Measurements from ENCODE around the gene ASB16. TPM values are rescaled to one million over a fixed set of nuclear protein-coding genes. Genes with fewer than 3 reads are reported as not detected.
A peak's percentile ranks its signal among the peaks of the same experiment; 100 is the strongest.
"Not testable (repeated sequence)": the region's sequence is repeated elsewhere in the genome, so short reads cannot be mapped to it uniquely, and the experiment has no call there.

Gene ASB16
- total RNA-seq, 5 donors from 2014 or later (not counting 1 experiment from before 2014, with no cell fraction given): 0.15 TPM; not detected in 4

GRCh38 chr17:44123356-44124117 is 47.0 kb upstream of the ASB16 start, which contains the start of gene HDAC5:
Gene HDAC5, minus strand, starts transcription at chr17:44123641. Its CDS starts 6,126 bp downstream, at chr17:44117515.
- H3K4me3 Mint-ChIP-seq: peak within 1 kb of the TSS; percentile 83 to 94 (median 87)
- POLR2A ChIA-PET: interaction anchor here (0.6 kb wide), 3 partner anchors 23 to 591 kb away, joined by 3 to 10 read pairs (median 3); no protein-coding TSS in a partner anchor

GRCh38 chr17:44124118-44124438 is 46.4 kb upstream of the ASB16 start:
- ChIA-PET POLR2A (interaction anchor here in 1 of 2 donors (0.6 kb wide), 1 partner anchor 57 kb away, joined by 3 read pairs; no protein-coding TSS in a partner anchor), CTCF (interaction anchor here (0.6 to 1.3 kb wide), 8 partner anchors 17 to 203 kb away, joined by 3 to 12 read pairs (median 4); partner anchors contain the start of gene TMUB2 (in 1 of the 2))
- H3K27me3 ChIP-seq (replicated peaks in 1 of 2; ENCODE audit: control insufficient read depth in 2 of 2, extremely low read depth in 1 of 2, insufficient read depth in 2 of 2, low read length in 1 of 2): no peaks in the 10 kb centered on the region
- H3K4me3 ChIP-seq (ENCODE audit: control insufficient read depth in 1 of 2, extremely low read depth in 1 of 2, low read length in 1 of 2): peak overlapping the region; percentile 78 to 95
- peaks cover 39 to 42% (median 41%) of the 10 kb centered on the region in 3 donors for H3K4me1 Mint-ChIP-seq
- no peaks in the 10 kb centered on the region for H3K36me3 Mint-ChIP-seq
- H3K36me3 ChIP-seq (ENCODE audit: control insufficient read depth in 2 of 2, extremely low read depth in 1 of 2, insufficient read depth in 1 of 2, low read length in 1 of 2): no peaks in the 10 kb centered on the region
- 5% methylated on average over 6 of the region's 8 CpGs for WGBS (ENCODE audit: insufficient coverage)
- H3K4me3 Mint-ChIP-seq: peak overlapping the region; percentile 83 to 94 (median 86)
- peak overlapping the region; percentile 82 for H3K27ac ChIP-seq (ENCODE audit: low read length)
- peak overlapping the region; percentile 91 to 96 for H3K27ac Mint-ChIP-seq
- DNase-seq (no peak), ATAC-seq (replicated peaks in 1 of 4) (no peak)
- H3K9me3 ChIP-seq: no peaks in the 10 kb centered on the region
- H3K9me3 Mint-ChIP-seq: no peaks in the 10 kb centered on the region
- H3K27me3 Mint-ChIP-seq: no peaks in the 10 kb centered on the region
- peaks cover 16 to 44% of the 10 kb centered on the region in 2 experiments for H3K4me1 ChIP-seq (ENCODE audit: control insufficient read depth in 1 of 2, extremely low read depth in 1 of 2, insufficient read depth in 2 of 2, low read length in 2 of 2)

More at GRCh38 chr17:44123356-44124117, 47.0 kb upstream of the ASB16 start, which contains the start of gene HDAC5:
- CTCF ChIA-PET: interaction anchor here (0.5 to 1.3 kb wide), 13 partner anchors 9 to 262 kb away, joined by 3 to 12 read pairs (median 4); partner anchors contain the start of gene TMUB2 (in 1 of the 2)
- DNase-seq (peak; percentile 92 to 98 (median 96)), ATAC-seq (replicated peaks in 1 of 4) (peak; percentile 93 to 98 (median 94))
- peaks cover 43 to 47% (median 46%) of the 10 kb centered on the region in 3 donors for H3K4me1 Mint-ChIP-seq
- WGBS (ENCODE audit: insufficient coverage): under 1% methylated on average over 38 of the region's 78 CpGs
- H3K36me3 Mint-ChIP-seq: no peaks in the 10 kb centered on the region
- H3K27ac Mint-ChIP-seq: peak within 1 kb of the TSS; percentile 91 to 96
- no peaks in the 10 kb centered on the region for H3K9me3 ChIP-seq
- H3K4me3 ChIP-seq (ENCODE audit: control insufficient read depth in 1 of 2, extremely low read depth in 1 of 2, low read length in 1 of 2): peak within 1 kb of the TSS; percentile 91 to 95
- peak within 1 kb of the TSS; percentile 82 for H3K27ac ChIP-seq (ENCODE audit: low read length)
- no peaks in the 10 kb centered on the region for H3K9me3 Mint-ChIP-seq
- no peaks in the 10 kb centered on the region for H3K36me3 ChIP-seq (ENCODE audit: control insufficient read depth in 2 of 2, extremely low read depth in 1 of 2, insufficient read depth in 1 of 2, low read length in 1 of 2)
- H3K27me3 ChIP-seq (replicated peaks in 1 of 2; ENCODE audit: control insufficient read depth in 2 of 2, extremely low read depth in 1 of 2, insufficient read depth in 2 of 2, low read length in 1 of 2): no peaks in the 10 kb centered on the region
- peaks cover 16 to 44% of the 10 kb centered on the region in 2 experiments for H3K4me1 ChIP-seq (ENCODE audit: control insufficient read depth in 1 of 2, extremely low read depth in 1 of 2, insufficient read depth in 2 of 2, low read length in 2 of 2)
- no peaks in the 10 kb centered on the region for H3K27me3 Mint-ChIP-seq

GRCh38 chr17:44128383-44128782 is 42.1 kb upstream of the ASB16 start:
- no peaks in the 10 kb centered on the region for H3K9me3 ChIP-seq
- H3K36me3 ChIP-seq (ENCODE audit: control insufficient read depth in 2 of 2, extremely low read depth in 1 of 2, insufficient read depth in 1 of 2, low read length in 1 of 2): no peaks in the 10 kb centered on the region
- no peak for DNase-seq
- no peak overlapping the region for H3K4me3 ChIP-seq (ENCODE audit: control insufficient read depth in 1 of 2, extremely low read depth in 1 of 2, low read length in 1 of 2)
- Mint-ChIP-seq H3K27ac (no peak overlapping the region), H3K36me3 (no peaks in the 10 kb centered on the region), H3K9me3 (no peaks in the 10 kb centered on the region), H3K4me1 (peaks cover 7 to 10% (median 8%) of the 10 kb centered on the region in 3 donors), H3K27me3 (no peaks in the 10 kb centered on the region), H3K4me3 (no peak overlapping the region)
- POLR2A ChIA-PET: interaction anchor here (0.6 kb wide), 2 partner anchors 11 to 170 kb away, joined by 3 to 5 read pairs; no protein-coding TSS in a partner anchor
- peaks cover 4 to 11% of the 10 kb centered on the region in 2 experiments for H3K4me1 ChIP-seq (ENCODE audit: control insufficient read depth in 1 of 2, extremely low read depth in 1 of 2, insufficient read depth in 2 of 2, low read length in 2 of 2)
- no peak for ATAC-seq (replicated peaks in 1 of 4)
- no peak overlapping the region for H3K27ac ChIP-seq (ENCODE audit: low read length)
- WGBS (ENCODE audit: insufficient coverage): 83% methylated on average over 3 of the region's 7 CpGs
- no peaks in the 10 kb centered on the region for H3K27me3 ChIP-seq (replicated peaks in 1 of 2; ENCODE audit: control insufficient read depth in 2 of 2, extremely low read depth in 1 of 2, insufficient read depth in 2 of 2, low read length in 1 of 2)
- CTCF ChIA-PET: interaction anchor here in 1 of 2 donors (0.7 kb wide), 1 partner anchor 220 kb away, joined by 3 read pairs; no protein-coding TSS in a partner anchor

GRCh38 chr17:44130693-44131349 is 39.7 kb upstream of the ASB16 start:
- DNase-seq (no peak), ATAC-seq (replicated peaks in 1 of 4) (no peak)
- H3K27me3 ChIP-seq (replicated peaks in 1 of 2; ENCODE audit: control insufficient read depth in 2 of 2, extremely low read depth in 1 of 2, insufficient read depth in 2 of 2, low read length in 1 of 2): no peaks in the 10 kb centered on the region
- no peaks in the 10 kb centered on the region for H3K4me1 ChIP-seq (ENCODE audit: control insufficient read depth in 1 of 2, extremely low read depth in 1 of 2, insufficient read depth in 2 of 2, low read length in 2 of 2)
- H3K9me3 ChIP-seq: no peaks in the 10 kb centered on the region
- no peaks in the 10 kb centered on the region for H3K4me1 Mint-ChIP-seq
- no peak overlapping the region for H3K4me3 Mint-ChIP-seq
- POLR2A ChIA-PET: no interaction called here
- no peaks in the 10 kb centered on the region for H3K36me3 Mint-ChIP-seq
- no peak overlapping the region for H3K27ac ChIP-seq (ENCODE audit: low read length)
- WGBS (ENCODE audit: insufficient coverage): 73% methylated on average over 3 of the region's 5 CpGs
- H3K9me3 Mint-ChIP-seq: no peaks in the 10 kb centered on the region
- H3K27ac Mint-ChIP-seq: no peak overlapping the region
- H3K4me3 ChIP-seq (ENCODE audit: control insufficient read depth in 1 of 2, extremely low read depth in 1 of 2, low read length in 1 of 2): no peak overlapping the region
- H3K36me3 ChIP-seq (ENCODE audit: control insufficient read depth in 2 of 2, extremely low read depth in 1 of 2, insufficient read depth in 1 of 2, low read length in 1 of 2): no peaks in the 10 kb centered on the region
- CTCF ChIA-PET: no interaction called here
- H3K27me3 Mint-ChIP-seq: no peaks in the 10 kb centered on the region

GRCh38 chr17:44131372-44131771 is 39.1 kb upstream of the ASB16 start:
- H3K9me3 ChIP-seq; H3K27ac ChIP-seq (ENCODE audit: low read length); DNase-seq; H3K36me3 ChIP-seq (ENCODE audit: control insufficient read depth in 2 of 2, extremely low read depth in 1 of 2, insufficient read depth in 1 of 2, low read length in 1 of 2); ATAC-seq (replicated peaks in 1 of 4); CTCF ChIA-PET; H3K27ac Mint-ChIP-seq; H3K4me1 ChIP-seq (ENCODE audit: control insufficient read depth in 1 of 2, extremely low read depth in 1 of 2, insufficient read depth in 2 of 2, low read length in 2 of 2); H3K4me3 Mint-ChIP-seq; H3K9me3 Mint-ChIP-seq; H3K27me3 ChIP-seq (replicated peaks in 1 of 2; ENCODE audit: control insufficient read depth in 2 of 2, extremely low read depth in 1 of 2, insufficient read depth in 2 of 2, low read length in 1 of 2); H3K4me1 Mint-ChIP-seq; POLR2A ChIA-PET; H3K36me3 Mint-ChIP-seq; H3K27me3 Mint-ChIP-seq; H3K4me3 ChIP-seq (ENCODE audit: control insufficient read depth in 1 of 2, extremely low read depth in 1 of 2, low read length in 1 of 2): not testable (repeated sequence)
- WGBS (ENCODE audit: insufficient coverage): 68% methylated on average over 2 of the region's 12 CpGs

- no peaks in the 10 kb centered on the region for H3K9me3 ChIP-seq
- CTCF ChIA-PET: interaction anchor here in 1 of 2 donors (1.0 kb wide), 1 partner anchor 9 kb away, joined by 3 read pairs; the partner anchor contains the start of gene HDAC5
- H3K27me3 ChIP-seq (replicated peaks in 1 of 2; ENCODE audit: control insufficient read depth in 2 of 2, extremely low read depth in 1 of 2, insufficient read depth in 2 of 2, low read length in 1 of 2): no peaks in the 10 kb centered on the region
- H3K36me3 ChIP-seq (ENCODE audit: control insufficient read depth in 2 of 2, extremely low read depth in 1 of 2, insufficient read depth in 1 of 2, low read length in 1 of 2): no peaks in the 10 kb centered on the region
- H3K27ac Mint-ChIP-seq: no peak overlapping the region
- DNase-seq (no peak), ATAC-seq (replicated peaks in 1 of 4) (no peak)
- peaks cover 0 to 2% of the 10 kb centered on the region in 2 donors for H3K27me3 Mint-ChIP-seq
- H3K4me1 ChIP-seq (ENCODE audit: control insufficient read depth in 1 of 2, extremely low read depth in 1 of 2, insufficient read depth in 2 of 2, low read length in 2 of 2): no peaks in the 10 kb centered on the region
- no peaks in the 10 kb centered on the region for H3K4me1 Mint-ChIP-seq
- no peak overlapping the region for H3K4me3 ChIP-seq (ENCODE audit: control insufficient read depth in 1 of 2, extremely low read depth in 1 of 2, low read length in 1 of 2)
- H3K9me3 Mint-ChIP-seq: no peaks in the 10 kb centered on the region
- H3K27ac ChIP-seq (ENCODE audit: low read length): no peak overlapping the region
- H3K36me3 Mint-ChIP-seq: no peaks in the 10 kb centered on the region
- H3K4me3 Mint-ChIP-seq: no peak overlapping the region
- POLR2A ChIA-PET: interaction anchor here in 1 of 2 donors (0.6 kb wide), 1 partner anchor 367 kb away, joined by 3 read pairs; no protein-coding TSS in a partner anchor
Observed at GRCh38 chr17:44132275-44132821, 38.2 kb upstream of the ASB16 start.

All from T-cell (primary cell).